BJ (cell line): ENCODE measurements around the gene PTPRB. TPM values are rescaled to one million over a fixed set of nuclear protein-coding genes. Genes with fewer than 3 reads are reported as not detected.

Source experiments
- CTCF ChIA-PET: fragments of 350-600 bp; formaldehyde crosslinking; extraction: SDS; loops from one replicate; lab custom pipeline; 2021; ENCODE audit warnings: antibody characterized with exemption, inconsistent platforms; lab: Yijun Ruan, JAX
- POLR2A ChIA-PET: fragments of 300-600 bp; sonication (Branson Sonifier 250); formaldehyde crosslinking; extraction: SDS; loops from one replicate; lab custom pipeline; 2021; ENCODE audit warnings: antibody characterized with exemption; lab: Charles Lee
- DNase-seq: peaks from one replicate; pipeline ENCODE4 v3.0.0-alpha.2; 2011; ENCODE audit warnings: low read depth
- H3K27me3 ChIP-seq: 2 replicates; pipeline ENCODE4 v1.6.0; 2011; ENCODE audit warnings: low read length; ENCODE audit not compliant: control insufficient read depth, insufficient read depth
- H3K36me3 ChIP-seq: 2 replicates; pipeline ENCODE4 v1.5.1; 2011; ENCODE audit warnings: low read length; ENCODE audit not compliant: control insufficient read depth, insufficient read depth
- H3K4me3 ChIP-seq: 2 replicates; pipeline ENCODE4 v1.5.1; 2011; ENCODE audit warnings: low read depth, mild to moderate bottlenecking, control low read depth, low read length
- CTCF ChIP-seq: IDR thresholded peaks from 2 replicates; pipeline ENCODE4 v1.5.1; 2011; ENCODE audit warnings: low read depth, mild to moderate bottlenecking, control low read depth, inconsistent platforms, low read length, moderate library complexity; ENCODE audit not compliant: insufficient read depth
- polyA plus RNA-seq: library from polyadenylated mRNA; depleted of rRNA; stranded (reverse); fragments of >200 nt; gene quantifications from 2 replicates; pipeline ENCODE4 v1.2.3, GENCODE V29; 2011

PTPRB gene
- polyA plus RNA-seq, 1 experiment: 1.7 TPM

- DNase-seq: peak; percentile 4
- CTCF ChIA-PET: interaction anchor here (0.6 to 1.1 kb wide), 5 partner anchors 10 to 587 kb away, joined by 3 to 4 read pairs (median 3); no protein-coding TSS in a partner anchor
- no peak overlapping the region for H3K4me3 ChIP-seq
- no peaks in the 10 kb centered on the region for H3K36me3 ChIP-seq
- no peaks in the 10 kb centered on the region for H3K27me3 ChIP-seq
- no peak for TF ChIP-seq CTCF
- POLR2A ChIA-PET: no interaction called here
Measured at GRCh38 chr12:70487440-70487839, 149.8 kb downstream of the PTPRB start.

GRCh38 chr12:70486588-70486987 is 150.6 kb downstream of the PTPRB start:
- Histone ChIP-seq H3K27me3 (no peaks in the 10 kb centered on the region), H3K4me3 (no peak overlapping the region), H3K36me3 (no peaks in the 10 kb centered on the region)
- DNase-seq: no peak
- ChIA-PET POLR2A (no interaction called here), CTCF (interaction anchor here (1.1 kb wide), 1 partner anchor 14 kb away, joined by 3 read pairs; no protein-coding TSS in a partner anchor)
- no peak for TF ChIP-seq CTCF

DNA sequence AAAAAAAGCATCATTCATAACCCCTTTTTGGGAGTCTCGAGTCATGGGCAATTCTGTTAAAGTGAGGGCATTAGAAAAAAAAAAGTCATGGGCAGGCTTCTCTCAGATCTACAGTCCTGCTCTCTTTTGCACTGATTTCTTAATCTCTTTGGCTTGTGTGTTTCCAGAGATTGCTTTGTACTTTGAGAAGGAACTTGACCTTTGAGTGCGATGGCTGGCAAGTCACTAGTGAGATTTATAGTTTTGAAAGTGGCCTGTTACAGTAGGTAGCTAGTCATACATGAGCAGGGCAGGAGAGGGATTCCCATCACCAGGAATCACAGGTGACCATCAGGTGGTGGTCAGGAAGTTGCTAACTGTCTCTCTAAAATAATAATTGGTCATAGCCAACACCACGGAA is 151.5 kb downstream of the PTPRB start:
- ChIA-PET CTCF (interaction anchor here (1.1 kb wide), 1 partner anchor 13 kb away, joined by 3 read pairs; no protein-coding TSS in a partner anchor), POLR2A (no interaction called here)
- H3K27me3 ChIP-seq: no peaks in the 10 kb centered on the region
- no peak overlapping the region for H3K4me3 ChIP-seq
- DNase-seq: no peak
- no peaks in the 10 kb centered on the region for H3K36me3 ChIP-seq
- no peak for TF ChIP-seq CTCF

GRCh38 chr12:70484464-70484863 is 152.8 kb downstream of the PTPRB start:
- POLR2A ChIA-PET: interaction anchor here (0.6 kb wide), 2 partner anchors 92 to 107 kb away, joined by 10 to 35 read pairs; no protein-coding TSS in a partner anchor
- TF ChIP-seq CTCF: no peak
- Histone ChIP-seq H3K4me3 (no peak overlapping the region), H3K27me3 (no peaks in the 10 kb centered on the region), H3K36me3 (no peaks in the 10 kb centered on the region)
- CTCF ChIA-PET: interaction anchor here (0.7 kb wide), 1 partner anchor 19 kb away, joined by 3 read pairs; no protein-coding TSS in a partner anchor
- no peak for DNase-seq

- ChIA-PET CTCF (no interaction called here), POLR2A (no interaction called here)
- no peak for TF ChIP-seq CTCF
- Histone ChIP-seq H3K36me3 (no peaks in the 10 kb centered on the region), H3K27me3 (no peaks in the 10 kb centered on the region), H3K4me3 (no peak overlapping the region)
- no peak for DNase-seq
Measured at GRCh38 chr12:70482764-70483163, 154.5 kb downstream of the PTPRB start.
